ENCODE measurements around the gene TSACC.
A peak's percentile ranks its signal among the peaks of the same experiment; 100 is the strongest.

Gene TSACC

GRCh38 chr1:156359249-156359648 lies 20.9 kb downstream of the TSACC start:
- no peak for TF ChIP-seq CTCF (IDR thresholded peaks at IDR 0.05; ENCODE audit: borderline replicate concordance, insufficient read depth, low read depth, low read length)
- no peak overlapping the region for H3K4me3 ChIP-seq (ENCODE audit: low read depth, low read length)

- TF ChIP-seq CTCF (IDR thresholded peaks at IDR 0.05; ENCODE audit: borderline replicate concordance, insufficient read depth, low read depth, low read length), result 0 out of 2 replicates have a peak, but pooled peaks have one; percentile 3
- no peak overlapping the region for H3K4me3 ChIP-seq (ENCODE audit: low read depth, low read length)
These were observed 21.6 kb downstream of the TSACC start for GRCh38 chr1:156359973-156360372.

- TF ChIP-seq CTCF (IDR thresholded peaks at IDR 0.05; ENCODE audit: borderline replicate concordance, insufficient read depth, low read depth, low read length), result no peak
- H3K4me3 ChIP-seq (ENCODE audit: low read depth, low read length), result no peak overlapping the region
These were observed 22.2 kb downstream of the TSACC start for GRCh38 chr1:156360534-156360933.

- no peak overlapping the region for H3K4me3 ChIP-seq (ENCODE audit: low read depth, low read length)
- TF ChIP-seq CTCF (IDR thresholded peaks at IDR 0.05; ENCODE audit: borderline replicate concordance, insufficient read depth, low read depth, low read length), result no peak
These were observed 27.4 kb downstream of the TSACC start for GRCh38 chr1:156365754-156366153.

- no peak overlapping the region for H3K4me3 ChIP-seq (ENCODE audit: low read depth, low read length)
- TF ChIP-seq CTCF (IDR thresholded peaks at IDR 0.05; ENCODE audit: borderline replicate concordance, insufficient read depth, low read depth, low read length), result no peak
These were observed 28.2 kb downstream of the TSACC start for GRCh38 chr1:156366378-156367166.

GRCh38 chr1:156367383-156368156 lies 29.2 kb downstream of the TSACC start:
- no peak overlapping the region for H3K4me3 ChIP-seq (ENCODE audit: low read depth, low read length)
- no peak for TF ChIP-seq CTCF (IDR thresholded peaks at IDR 0.05; ENCODE audit: borderline replicate concordance, insufficient read depth, low read depth, low read length)
